Measurements from ENCODE around the gene M1AP.

M1AP gene

DNA sequence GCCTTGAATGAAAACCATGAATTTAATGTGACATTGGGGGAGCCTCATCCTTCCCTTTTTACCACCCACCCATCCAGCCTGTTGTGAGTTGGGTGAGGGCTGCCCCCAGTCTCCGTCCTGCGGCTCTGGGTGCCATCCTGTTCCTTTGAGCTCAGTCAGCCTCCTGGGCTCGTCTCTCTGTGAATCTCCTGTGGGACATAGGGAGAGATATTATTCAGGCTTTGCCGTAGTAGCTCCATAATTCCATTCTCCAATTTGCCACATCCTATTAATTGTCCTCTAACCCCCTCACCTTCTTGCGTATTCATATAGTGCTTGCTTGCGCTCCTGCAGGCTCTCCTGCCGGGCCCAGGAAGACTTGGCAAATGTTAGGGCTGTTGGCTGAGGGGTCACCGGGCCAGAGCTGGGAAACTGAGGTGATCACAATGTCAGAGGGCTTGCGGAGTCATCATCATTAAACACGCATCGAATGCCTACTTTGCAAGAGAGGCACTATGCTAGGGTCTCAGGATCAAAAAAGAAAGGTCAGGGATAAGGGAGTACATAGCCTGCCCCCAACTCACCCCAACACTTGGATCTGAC, 121.4 kb downstream of the M1AP start:
- in situ Hi-C loops (cut with HindIII; ENCODE audit: low sequenced_read_pairs): no loop called here
- no peak overlapping the region for H3K4me3 ChIP-seq (ENCODE audit: low read depth, low read length)
- TF ChIP-seq, protein P1, sequence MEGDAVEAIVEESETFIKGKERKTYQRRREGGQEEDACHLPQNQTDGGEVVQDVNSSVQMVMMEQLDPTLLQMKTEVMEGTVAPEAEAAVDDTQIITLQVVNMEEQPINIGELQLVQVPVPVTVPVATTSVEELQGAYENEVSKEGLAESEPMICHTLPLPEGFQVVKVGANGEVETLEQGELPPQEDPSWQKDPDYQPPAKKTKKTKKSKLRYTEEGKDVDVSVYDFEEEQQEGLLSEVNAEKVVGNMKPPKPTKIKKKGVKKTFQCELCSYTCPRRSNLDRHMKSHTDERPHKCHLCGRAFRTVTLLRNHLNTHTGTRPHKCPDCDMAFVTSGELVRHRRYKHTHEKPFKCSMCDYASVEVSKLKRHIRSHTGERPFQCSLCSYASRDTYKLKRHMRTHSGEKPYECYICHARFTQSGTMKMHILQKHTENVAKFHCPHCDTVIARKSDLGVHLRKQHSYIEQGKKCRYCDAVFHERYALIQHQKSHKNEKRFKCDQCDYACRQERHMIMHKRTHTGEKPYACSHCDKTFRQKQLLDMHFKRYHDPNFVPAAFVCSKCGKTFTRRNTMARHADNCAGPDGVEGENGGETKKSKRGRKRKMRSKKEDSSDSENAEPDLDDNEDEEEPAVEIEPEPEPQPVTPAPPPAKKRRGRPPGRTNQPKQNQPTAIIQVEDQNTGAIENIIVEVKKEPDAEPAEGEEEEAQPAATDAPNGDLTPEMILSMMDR (IDR thresholded peaks at IDR 0.05; ENCODE audit: low read depth, low read length): no peak

DNA sequence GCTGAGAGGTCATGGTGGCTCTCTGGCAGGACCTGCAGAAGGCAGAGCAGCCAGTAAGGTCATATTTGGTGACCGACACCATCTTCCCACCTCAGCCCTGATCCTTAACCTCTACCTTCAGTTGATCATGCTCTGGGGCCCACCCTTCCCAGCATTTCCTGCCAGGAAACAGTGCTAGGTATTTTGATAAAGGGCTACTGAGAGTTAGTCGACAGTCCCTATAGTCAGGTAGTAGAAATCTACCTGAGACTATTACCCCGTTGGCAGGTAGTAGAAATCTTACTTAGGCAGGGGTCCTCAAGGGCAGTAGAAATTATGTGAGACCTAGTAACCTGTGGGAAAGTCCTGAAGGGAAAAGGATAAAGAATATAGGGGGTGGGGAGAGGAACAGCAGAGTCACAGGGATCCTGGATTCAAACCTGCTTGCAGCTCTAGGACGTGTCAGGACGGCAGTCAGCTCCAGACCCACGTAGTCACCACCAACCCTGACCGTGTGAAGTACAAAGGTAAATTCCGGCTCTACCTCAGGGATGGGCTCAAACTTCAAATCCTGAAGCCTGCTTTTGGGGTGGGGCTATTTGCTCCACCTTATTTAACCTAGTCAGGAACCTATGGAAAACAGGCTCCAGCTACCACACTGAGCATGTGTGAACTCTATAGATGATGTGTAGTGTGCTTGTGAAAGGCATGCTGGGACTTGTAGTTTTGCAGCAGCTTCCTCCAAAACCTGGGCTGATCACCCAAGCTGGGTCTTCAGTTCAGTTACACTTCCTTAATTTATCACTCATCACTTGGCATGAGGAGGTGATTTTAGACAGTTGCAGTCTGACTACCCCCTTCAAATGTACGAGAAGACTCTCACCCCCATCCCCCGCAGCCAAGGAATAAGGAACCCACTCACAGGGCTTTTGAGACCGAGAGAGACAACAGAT, 122.1 kb downstream of the M1AP start, which contains the start of gene DQX1:
TSS of gene DQX1 (minus strand) at position 515 of the 932 bp plus-strand sequence. CDS start at position 13, 502 bp downstream.
- TF ChIP-seq, protein P1 (IDR thresholded peaks at IDR 0.05; ENCODE audit: low read depth, low read length): no peak
- in situ Hi-C loops (cut with HindIII; ENCODE audit: low sequenced_read_pairs): no loop called here
- no peak for DNase-seq (ENCODE audit: low read depth, low spot score)
- no peak within 1 kb of the TSS for H3K4me3 ChIP-seq (ENCODE audit: low read depth, low read length)

More for the DNA sequence above, 121.4 kb downstream of the M1AP start:
- no peak for DNase-seq (ENCODE audit: low read depth, low spot score)

DNA sequence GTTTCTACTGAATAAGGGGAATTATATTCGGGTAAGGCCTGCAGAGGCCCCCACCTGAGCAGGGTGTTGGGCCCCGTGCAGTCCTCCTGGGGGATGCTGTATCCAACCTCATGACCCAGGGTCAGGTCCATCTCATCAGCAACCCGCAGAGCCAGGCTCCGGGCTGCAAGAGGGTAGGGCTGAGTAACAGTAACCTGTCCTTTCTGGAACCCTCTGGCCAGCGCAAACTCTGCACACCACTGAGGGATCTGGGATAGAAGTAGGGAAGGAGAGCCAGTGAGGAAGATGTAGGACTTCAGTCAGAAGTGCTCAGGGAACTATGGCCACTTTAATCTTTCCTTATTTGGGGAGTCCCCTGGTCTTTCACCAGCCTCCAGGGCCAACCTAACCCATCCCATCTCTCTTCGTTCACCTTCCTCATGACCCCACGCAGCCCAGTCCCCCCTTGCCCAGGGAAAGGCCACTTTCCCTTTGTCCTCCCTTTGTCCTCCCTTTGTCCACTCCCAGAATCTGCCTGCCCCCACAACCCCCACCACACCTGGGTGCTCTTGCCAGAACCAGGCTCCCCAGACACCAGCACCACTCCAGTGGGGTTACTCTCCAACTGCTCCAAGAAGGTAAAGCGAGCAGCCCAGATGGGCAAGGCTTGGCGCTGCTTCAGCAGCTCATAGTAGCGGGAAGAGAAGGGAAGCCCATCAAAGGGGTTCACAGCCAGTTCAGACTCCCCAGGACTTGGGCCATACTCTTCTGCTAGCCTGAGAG, 123.0 kb downstream of the M1AP start:
- no peak for DNase-seq (ENCODE audit: low read depth, low spot score)
- TF ChIP-seq, protein P1 (IDR thresholded peaks at IDR 0.05; ENCODE audit: low read depth, low read length): no peak
- in situ Hi-C loops (cut with HindIII; ENCODE audit: low sequenced_read_pairs): no loop called here
- H3K4me3 ChIP-seq (ENCODE audit: low read depth, low read length): no peak overlapping the region

DNA sequence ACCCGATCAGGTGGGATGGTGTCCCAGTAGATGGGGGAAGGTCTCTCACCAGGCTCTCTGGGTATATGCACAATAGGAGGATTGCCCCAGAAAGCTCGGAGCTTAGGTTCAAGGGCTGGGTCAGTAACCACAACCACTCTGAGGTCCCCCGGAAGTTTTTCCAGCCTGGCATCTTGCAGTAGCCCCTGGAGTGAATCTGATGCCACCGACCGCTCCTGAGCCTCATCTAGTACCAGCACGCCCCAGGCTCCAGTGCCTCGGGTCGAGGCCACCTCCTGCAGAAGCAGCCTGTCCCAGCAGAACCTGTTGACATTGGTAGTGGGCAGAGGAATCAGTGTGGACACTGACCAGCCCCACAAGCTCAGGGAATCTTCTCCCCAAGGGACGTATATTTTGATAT, 124.1 kb downstream of the M1AP start:
- DNase-seq (ENCODE audit: low read depth, low spot score): no peak
- in situ Hi-C loops (cut with HindIII; ENCODE audit: low sequenced_read_pairs): no loop called here
- H3K4me3 ChIP-seq (ENCODE audit: low read depth, low read length): no peak overlapping the region
- TF ChIP-seq, protein P1 (IDR thresholded peaks at IDR 0.05; ENCODE audit: low read depth, low read length): no peak

DNA sequence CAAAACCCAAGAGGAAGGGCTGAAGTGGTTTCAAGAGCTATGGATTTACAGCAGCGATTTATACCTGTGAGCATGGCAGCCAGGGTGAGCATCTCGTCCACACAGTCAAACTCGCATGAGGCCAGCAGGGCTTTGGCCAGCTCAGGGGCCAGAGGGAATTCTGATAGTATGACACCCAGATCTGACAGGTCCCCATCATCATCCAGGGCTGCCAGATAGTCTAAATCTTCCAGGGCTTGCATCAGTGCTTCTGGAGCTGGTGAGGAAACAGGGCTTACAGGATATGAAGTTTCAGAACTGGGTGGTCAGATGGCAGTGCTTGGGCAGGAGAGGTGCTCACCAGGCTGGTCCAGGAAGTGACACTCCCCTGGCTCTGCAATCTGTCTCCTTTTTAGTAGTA, 125.6 kb downstream of the M1AP start:
- no peak overlapping the region for H3K4me3 ChIP-seq (ENCODE audit: low read depth, low read length)
- TF ChIP-seq, protein P1 (IDR thresholded peaks at IDR 0.05; ENCODE audit: low read depth, low read length): no peak
- DNase-seq (ENCODE audit: low read depth, low spot score): no peak
- in situ Hi-C loops (cut with HindIII; ENCODE audit: low sequenced_read_pairs): no loop called here

DNA sequence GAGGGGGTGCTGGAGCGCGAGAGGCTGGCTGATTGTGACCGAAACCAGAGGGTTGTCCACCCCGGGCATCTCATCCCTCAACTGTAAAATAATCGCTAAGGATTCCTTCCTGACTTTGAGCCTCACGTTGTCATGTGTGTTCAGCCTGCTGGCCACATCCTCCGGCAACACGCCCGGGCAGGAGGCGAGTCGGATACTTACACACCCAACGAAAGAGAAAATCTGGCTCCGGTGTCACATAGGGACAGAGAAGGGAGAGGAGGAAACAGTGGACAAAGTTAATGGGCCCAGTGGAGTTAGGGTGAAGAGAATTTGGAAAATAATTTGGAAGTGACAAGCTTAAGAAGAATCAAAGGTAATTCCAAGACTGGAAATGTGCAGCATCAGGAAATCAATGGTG, 131.5 kb downstream of the M1AP start:
- TF ChIP-seq, protein P1 (IDR thresholded peaks at IDR 0.05; ENCODE audit: low read depth, low read length): no peak
- in situ Hi-C loops (cut with HindIII; ENCODE audit: low sequenced_read_pairs): no loop called here
- no peak overlapping the region for H3K4me3 ChIP-seq (ENCODE audit: low read depth, low read length)
- no peak for DNase-seq (ENCODE audit: low read depth, low spot score)
